Activated T-helper 17 cell treated with anti-CD3 and anti-CD28 coated beads, Interleukin-2, amount 50 U/mL, for 72 hours (primary cell): ENCODE data around the gene CORO2B. TPM values are rescaled to one million over a fixed set of nuclear protein-coding genes. Genes with fewer than 3 reads are reported as not detected.
"Not testable (repeated sequence)": the region's sequence is repeated elsewhere in the genome, so short reads cannot be mapped to it uniquely, and the experiment has no call there.

Source experiments
- ATAC-seq: fragments of 150-1000 bp; cut with Tn5 transposase; replicated peaks from 2 replicates; pipeline ENCODE4 v1.10.0; 2021; ENCODE audit warnings: mild to moderate bottlenecking, moderate library complexity
- H3K27ac Mint-ChIP-seq: one replicate; pipeline ENCODE4 v1.8.0; 2022; ENCODE audit warnings: mixed read lengths
- H3K27me3 Mint-ChIP-seq: one replicate; pipeline ENCODE4 v1.8.0; 2022; ENCODE audit warnings: mixed read lengths
- H3K36me3 Mint-ChIP-seq: one replicate; pipeline ENCODE4 v1.8.0; 2022; ENCODE audit warnings: low read depth, mild to moderate bottlenecking, mixed read lengths
- H3K4me1 Mint-ChIP-seq: one replicate; pipeline ENCODE4 v1.8.0; 2022; ENCODE audit warnings: mixed read lengths
- H3K4me3 Mint-ChIP-seq: one replicate; pipeline ENCODE4 v1.8.0; 2022; ENCODE audit warnings: mild to moderate bottlenecking, mixed read lengths
- H3K9me3 Mint-ChIP-seq: one replicate; pipeline ENCODE4 v1.8.0; 2022; ENCODE audit warnings: mixed read lengths
- total RNA-seq, 2 donors: library from RNA; stranded (reverse); gene quantifications; one replicate each; pipeline ENCODE4 v1.2.3, GENCODE V29; 2022

Gene CORO2B
- total RNA-seq, 2 donors from 2014 or later = 0.26 TPM; not detected in 1

DNA sequence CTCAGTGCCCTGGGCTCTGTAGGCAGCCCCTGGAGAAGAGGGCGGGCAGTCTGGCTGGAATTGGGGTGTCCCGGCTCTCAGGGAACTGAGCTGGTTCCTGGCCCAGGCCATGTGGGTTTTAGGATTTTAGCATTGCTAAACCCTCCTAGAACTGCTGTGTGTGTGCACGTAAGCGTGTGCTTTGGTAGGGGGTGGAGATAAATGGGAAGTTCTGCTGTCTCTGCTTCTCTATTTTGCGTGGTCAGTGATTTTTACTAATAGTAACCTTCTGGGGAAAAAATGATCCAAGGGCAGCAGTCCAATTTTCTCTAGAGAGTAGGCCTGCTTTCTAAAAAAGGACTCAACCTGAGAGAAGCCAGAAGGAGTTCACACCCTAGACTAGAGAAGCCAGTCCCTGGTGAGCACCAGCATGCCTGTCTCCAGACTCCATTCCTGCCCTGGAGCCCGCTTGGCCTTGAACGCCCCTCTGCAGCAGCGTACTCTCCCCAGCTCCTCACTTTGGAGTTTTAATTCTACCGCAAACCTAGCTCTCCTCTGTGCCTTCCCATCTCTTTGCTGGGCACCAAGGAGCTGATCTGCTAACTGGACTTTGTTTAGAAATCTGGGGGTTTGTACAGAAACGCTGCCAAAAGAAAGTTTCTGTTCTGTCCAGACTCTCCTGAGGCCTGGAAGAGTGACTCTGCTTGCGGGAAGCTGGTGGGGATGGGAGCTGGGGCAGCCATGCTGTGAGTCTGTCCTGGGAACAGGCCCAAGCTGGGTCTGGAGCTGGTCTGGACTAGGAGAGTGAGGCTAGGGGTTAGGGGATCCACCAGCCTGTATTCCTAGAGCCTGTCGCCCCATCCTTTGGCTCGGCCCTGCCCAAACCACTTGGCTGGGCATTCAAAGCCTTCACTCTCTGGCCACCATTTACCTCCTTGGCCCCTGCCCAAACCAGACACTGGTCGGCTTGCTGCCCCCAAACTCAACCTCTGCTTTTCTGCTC is 19.7 kb downstream of the CORO2B start:
- H3K27ac Mint-ChIP-seq = no peak overlapping the region
- H3K4me3 Mint-ChIP-seq = no peak overlapping the region
- H3K4me1 Mint-ChIP-seq = no peaks in the 10 kb centered on the region
- H3K9me3 Mint-ChIP-seq = no peaks in the 10 kb centered on the region
- ATAC-seq = no peak
- no peaks in the 10 kb centered on the region for H3K36me3 Mint-ChIP-seq
- H3K27me3 Mint-ChIP-seq = peaks cover 19% of the 10 kb centered on the region

- Mint-ChIP-seq H3K27ac (no peak overlapping the region), H3K9me3 (no peaks in the 10 kb centered on the region), H3K36me3 (no peaks in the 10 kb centered on the region), H3K4me3 (no peak overlapping the region), H3K27me3 (peaks cover 19% of the 10 kb centered on the region), H3K4me1 (no peaks in the 10 kb centered on the region)
- ATAC-seq = no peak
Measured at GRCh38 chr15:68599153-68599545, 20.4 kb downstream of the CORO2B start.

GRCh38 chr15:68599560-68600071 is 20.8 kb downstream of the CORO2B start:
- H3K9me3 Mint-ChIP-seq = no peaks in the 10 kb centered on the region
- no peak overlapping the region for H3K27ac Mint-ChIP-seq
- H3K27me3 Mint-ChIP-seq = peaks cover 19% of the 10 kb centered on the region
- H3K4me3 Mint-ChIP-seq = no peak overlapping the region
- no peaks in the 10 kb centered on the region for H3K36me3 Mint-ChIP-seq
- no peaks in the 10 kb centered on the region for H3K4me1 Mint-ChIP-seq
- ATAC-seq = no peak

DNA sequence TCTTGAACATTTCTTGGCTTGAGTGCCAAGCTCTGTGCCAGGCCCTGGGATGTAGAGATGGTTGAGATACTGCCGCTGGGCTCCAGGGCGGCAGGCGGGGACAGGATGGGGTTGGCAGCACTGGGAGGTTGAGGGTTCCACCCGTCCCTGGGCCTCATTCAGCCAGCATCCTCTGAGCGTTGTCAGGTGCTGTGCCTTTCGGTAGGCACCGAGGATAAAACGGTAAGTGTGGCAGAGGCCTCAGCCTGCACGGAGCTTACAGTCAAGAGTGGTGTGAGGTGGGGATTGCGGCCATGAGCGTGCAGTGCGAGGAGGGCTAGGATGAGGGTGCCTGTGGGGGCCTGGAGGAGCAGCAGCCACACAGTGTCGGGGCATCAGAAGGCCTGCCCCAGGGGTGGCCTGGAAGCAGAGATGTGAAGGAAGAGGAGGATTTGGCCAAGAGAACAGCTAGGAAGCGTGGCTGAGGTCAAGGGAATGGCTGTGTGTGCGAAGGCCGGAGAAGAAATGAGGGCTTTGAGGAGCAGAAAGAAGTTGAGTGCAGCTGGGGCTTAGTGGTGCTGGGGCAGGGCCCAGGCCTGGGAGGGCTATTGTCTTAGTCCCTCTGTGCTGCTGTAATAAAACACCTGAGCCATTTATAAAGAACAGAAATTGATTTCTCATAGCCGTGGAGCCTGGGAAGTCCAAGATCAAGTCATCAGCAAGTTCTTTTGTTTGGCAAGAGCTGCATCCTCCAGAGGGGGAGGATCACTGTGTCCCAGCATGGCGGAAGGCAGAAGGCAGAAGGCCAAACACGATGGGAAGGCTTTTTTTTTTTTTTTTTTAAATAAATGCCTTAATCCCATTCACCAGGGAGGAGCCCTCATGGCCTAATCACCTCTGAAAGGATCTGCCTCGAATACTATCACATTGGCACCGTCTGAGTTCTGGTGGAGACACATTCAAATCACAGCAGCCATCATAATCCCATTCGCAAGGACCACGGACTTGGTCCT is 22.7 kb downstream of the CORO2B start:
- H3K27me3 Mint-ChIP-seq = peaks cover 17% of the 10 kb centered on the region
- no peaks in the 10 kb centered on the region for H3K9me3 Mint-ChIP-seq
- no peak overlapping the region for H3K27ac Mint-ChIP-seq
- no peak for ATAC-seq
- no peak overlapping the region for H3K4me3 Mint-ChIP-seq
- H3K36me3 Mint-ChIP-seq = no peaks in the 10 kb centered on the region
- H3K4me1 Mint-ChIP-seq = no peaks in the 10 kb centered on the region

DNA sequence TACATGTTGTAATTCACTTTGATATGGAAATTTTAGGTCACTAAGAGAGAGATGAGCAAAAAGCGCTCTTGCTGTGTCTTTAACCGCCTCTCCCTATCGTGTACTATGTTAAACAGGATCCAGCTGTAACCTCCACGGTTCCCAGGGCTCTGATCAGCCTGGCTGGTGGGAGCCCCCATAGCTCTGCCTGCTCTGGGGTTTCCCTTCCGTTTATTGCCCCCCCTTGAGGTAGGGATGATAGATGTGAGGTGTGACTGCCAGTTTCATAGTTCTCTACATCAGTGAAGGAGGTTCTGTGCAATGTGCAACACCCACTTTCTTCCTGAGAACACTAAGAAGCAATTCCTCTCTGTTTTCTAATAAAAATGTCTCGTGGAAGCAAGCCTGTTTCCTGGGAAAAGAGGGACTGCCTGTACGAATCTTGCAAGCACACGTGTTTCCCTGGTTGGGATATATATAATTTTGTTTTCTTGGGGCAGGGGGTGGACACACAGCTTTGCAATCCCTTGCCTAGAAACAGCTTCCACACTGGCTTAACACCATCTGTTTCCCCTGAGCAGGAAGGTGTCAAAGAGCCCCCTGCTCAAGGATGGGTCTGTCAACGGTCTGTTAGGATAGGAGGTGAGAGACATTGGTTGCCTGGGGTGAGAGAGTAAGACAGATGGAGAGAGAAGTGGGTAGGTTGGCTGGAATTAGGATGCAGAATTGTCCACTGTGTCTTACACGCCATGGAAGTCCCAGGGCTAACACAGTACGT is 23.8 kb downstream of the CORO2B start:
- Mint-ChIP-seq H3K36me3 (no peaks in the 10 kb centered on the region), H3K4me1 (no peaks in the 10 kb centered on the region), H3K27me3 (peaks cover 16% of the 10 kb centered on the region), H3K4me3 (no peak overlapping the region), H3K9me3 (no peaks in the 10 kb centered on the region), H3K27ac (no peak overlapping the region)
- no peak for ATAC-seq

DNA sequence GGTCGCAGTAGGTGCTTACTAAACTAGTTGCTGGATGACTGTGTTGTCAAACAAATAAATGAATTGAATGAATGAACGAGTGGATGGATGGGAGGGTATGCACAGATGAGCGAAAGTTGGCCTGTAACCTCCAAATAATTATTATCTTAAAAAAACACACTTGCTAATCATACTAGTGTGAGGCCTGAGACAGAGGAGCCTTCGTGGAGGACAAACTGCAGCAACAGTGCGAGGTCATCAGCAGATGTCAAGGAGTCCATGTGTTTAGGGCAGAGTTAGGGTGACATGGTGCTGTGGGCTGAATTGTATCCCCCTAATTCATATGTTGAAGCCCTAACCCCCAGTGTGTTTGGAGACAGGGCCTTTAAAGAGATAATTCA is 24.4 kb downstream of the CORO2B start:
- no peaks in the 10 kb centered on the region for H3K36me3 Mint-ChIP-seq
- peaks cover 14% of the 10 kb centered on the region for H3K27me3 Mint-ChIP-seq
- H3K4me1 Mint-ChIP-seq = no peaks in the 10 kb centered on the region
- H3K4me3 Mint-ChIP-seq = no peak overlapping the region
- no peak overlapping the region for H3K27ac Mint-ChIP-seq
- H3K9me3 Mint-ChIP-seq = no peaks in the 10 kb centered on the region
- no peak for ATAC-seq

DNA sequence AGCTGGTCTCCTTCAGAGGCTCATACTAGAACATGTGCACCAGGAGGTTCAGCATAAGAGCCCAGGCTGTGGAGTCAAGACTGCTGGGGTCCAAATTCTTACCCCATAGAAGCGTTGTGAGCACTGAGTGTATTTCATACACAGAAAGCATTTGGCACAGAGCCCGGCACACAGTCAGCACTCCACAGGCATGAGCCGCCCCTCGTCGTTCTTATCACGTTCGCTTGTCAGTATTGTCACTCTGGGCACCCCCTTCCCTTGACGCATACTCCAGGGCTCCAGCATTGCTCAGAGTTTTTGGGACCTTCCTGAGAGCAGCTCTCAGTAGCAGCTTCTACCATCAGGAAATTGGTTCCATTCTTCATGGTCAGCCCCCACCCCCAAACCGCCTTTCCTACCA is 25.2 kb downstream of the CORO2B start:
- H3K4me1 Mint-ChIP-seq = no peaks in the 10 kb centered on the region
- ATAC-seq = no peak
- no peak overlapping the region for H3K4me3 Mint-ChIP-seq
- no peak overlapping the region for H3K27ac Mint-ChIP-seq
- H3K36me3 Mint-ChIP-seq = no peaks in the 10 kb centered on the region
- no peaks in the 10 kb centered on the region for H3K9me3 Mint-ChIP-seq
- H3K27me3 Mint-ChIP-seq = peaks cover 14% of the 10 kb centered on the region

GRCh38 chr15:68604840-68605478 is 26.2 kb downstream of the CORO2B start:
- not testable (repeated sequence) for H3K9me3 Mint-ChIP-seq, ATAC-seq, H3K4me3 Mint-ChIP-seq, H3K36me3 Mint-ChIP-seq, H3K4me1 Mint-ChIP-seq, H3K27ac Mint-ChIP-seq
- peaks cover 14% of the 10 kb centered on the region for H3K27me3 Mint-ChIP-seq

DNA sequence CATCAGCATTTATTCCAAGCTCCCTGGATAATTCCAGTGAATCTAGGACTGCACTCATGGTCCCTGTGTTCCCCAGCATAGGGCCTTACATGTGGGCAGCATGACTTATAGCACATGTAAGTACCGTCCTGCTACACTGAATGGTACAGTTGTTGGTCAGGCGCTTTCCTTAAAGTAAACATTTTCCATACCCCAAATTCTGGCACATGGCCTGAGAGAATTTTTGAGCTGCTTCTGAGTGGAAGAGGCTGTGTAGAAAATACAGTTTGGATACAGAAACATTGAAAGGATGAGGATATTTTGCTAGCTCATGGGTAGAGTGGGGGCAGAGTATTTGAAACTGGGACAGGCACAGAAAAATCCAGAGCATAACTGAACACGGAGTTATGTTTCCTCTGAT is 27.6 kb downstream of the CORO2B start:
- no peak overlapping the region for H3K4me3 Mint-ChIP-seq
- no peaks in the 10 kb centered on the region for H3K9me3 Mint-ChIP-seq
- H3K36me3 Mint-ChIP-seq = no peaks in the 10 kb centered on the region
- H3K27me3 Mint-ChIP-seq = peaks cover 16% of the 10 kb centered on the region
- H3K4me1 Mint-ChIP-seq = no peaks in the 10 kb centered on the region
- ATAC-seq = no peak
- H3K27ac Mint-ChIP-seq = no peak overlapping the region

GRCh38 chr15:68608206-68608843 is 29.5 kb downstream of the CORO2B start:
- no peak overlapping the region for H3K4me3 Mint-ChIP-seq
- H3K27ac Mint-ChIP-seq = no peak overlapping the region
- no peak for ATAC-seq
- H3K9me3 Mint-ChIP-seq = no peaks in the 10 kb centered on the region
- peaks cover 5% of the 10 kb centered on the region for H3K4me1 Mint-ChIP-seq
- no peaks in the 10 kb centered on the region for H3K36me3 Mint-ChIP-seq
- H3K27me3 Mint-ChIP-seq = peaks cover 14% of the 10 kb centered on the region

DNA sequence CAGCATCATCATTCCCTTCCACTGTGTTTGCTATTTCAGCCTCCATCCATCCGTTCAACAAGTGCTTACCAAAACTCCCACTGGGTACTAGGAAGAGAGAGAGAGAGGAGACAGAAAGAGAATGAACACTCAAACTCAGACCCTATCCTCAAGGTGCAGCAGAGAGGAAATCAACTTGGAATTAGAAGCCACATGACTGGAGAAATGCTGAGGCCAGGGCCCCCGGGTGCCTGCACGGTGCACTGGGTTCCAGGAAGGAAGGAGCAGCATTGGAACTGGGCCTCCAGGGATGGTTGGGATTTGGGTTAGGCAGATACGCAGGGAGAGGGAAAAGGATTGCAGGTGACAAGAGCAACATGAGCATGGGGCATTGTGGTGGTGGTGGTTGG is 30.0 kb downstream of the CORO2B start:
- no peak overlapping the region for H3K4me3 Mint-ChIP-seq
- H3K27me3 Mint-ChIP-seq = peaks cover 12% of the 10 kb centered on the region
- no peak for ATAC-seq
- no peak overlapping the region for H3K27ac Mint-ChIP-seq
- no peaks in the 10 kb centered on the region for H3K36me3 Mint-ChIP-seq
- peaks cover 5% of the 10 kb centered on the region for H3K4me1 Mint-ChIP-seq
- no peaks in the 10 kb centered on the region for H3K9me3 Mint-ChIP-seq

DNA sequence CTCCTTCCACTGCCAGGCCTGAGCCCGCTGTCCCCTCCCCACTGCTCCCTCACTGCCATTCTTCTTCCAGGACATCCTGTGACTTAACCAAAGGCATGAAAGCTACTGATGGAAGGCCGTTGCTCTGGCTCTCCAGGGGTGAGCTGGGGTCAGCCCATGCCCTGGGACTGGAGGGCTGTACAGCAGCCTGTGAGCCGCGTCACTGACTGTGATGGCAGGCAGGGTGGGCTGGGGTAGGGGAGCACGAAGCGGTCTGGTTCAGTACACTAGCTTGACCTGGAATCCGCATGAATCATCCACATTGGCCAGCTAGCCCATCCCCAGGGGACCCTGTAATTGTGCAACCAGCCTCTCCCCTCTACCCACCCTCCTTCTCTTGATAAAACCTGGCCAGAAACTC is 30.8 kb downstream of the CORO2B start:
- Mint-ChIP-seq H3K36me3 (no peaks in the 10 kb centered on the region), H3K9me3 (no peaks in the 10 kb centered on the region), H3K27ac (no peak overlapping the region), H3K4me3 (no peak overlapping the region), H3K27me3 (peaks cover 16% of the 10 kb centered on the region), H3K4me1 (peaks cover 5% of the 10 kb centered on the region)
- no peak for ATAC-seq

GRCh38 chr15:68610825-68611224 is 32.0 kb downstream of the CORO2B start:
- peaks cover 16% of the 10 kb centered on the region for H3K27me3 Mint-ChIP-seq
- H3K27ac Mint-ChIP-seq = no peak overlapping the region
- no peaks in the 10 kb centered on the region for H3K36me3 Mint-ChIP-seq
- H3K4me3 Mint-ChIP-seq = no peak overlapping the region
- H3K9me3 Mint-ChIP-seq = no peaks in the 10 kb centered on the region
- no peak for ATAC-seq
- peaks cover 5% of the 10 kb centered on the region for H3K4me1 Mint-ChIP-seq
